Endothelial cell of umbilical vein (primary cell): ENCODE results near the gene CFAP61. TPM values are rescaled to one million over a fixed set of nuclear protein-coding genes. Genes with fewer than 3 reads are reported as not detected.

ENCODE experiments used
- BruUV-seq: library from RNA; stranded (reverse); fragments of 400-500 nt; replicated peaks from 2 replicates; lab custom pipeline; 2021; lab: Mats Ljungman, UMichigan
- CTCF ChIA-PET: fragments of 300-600, 350-600 bp; sonication (Branson Sonifier 250); formaldehyde crosslinking; loops from one replicate; lab custom pipeline; 2021; ENCODE audit warnings: antibody characterized with exemption, inconsistent platforms; lab: Charles Lee
- POLR2A ChIA-PET: fragments of 300-600, 350-600 bp; sonication (Branson Sonifier 250); formaldehyde crosslinking; loops from one replicate; lab custom pipeline; 2021; ENCODE audit warnings: antibody characterized with exemption, inconsistent platforms; lab: Charles Lee
- DNase-seq: peaks from one replicate; pipeline ENCODE4 v3.0.0-alpha.2; 2011; ENCODE audit warnings: low read depth, low spot score
- FAIRE-seq: peaks from 2 replicates; lab custom pipeline; 2011; peaks lifted over from hg19 to GRCh38; lab: Jason Lieb, UNC
- H2AFZ ChIP-seq: 2 replicates; pipeline ENCODE4 v1.6.0; 2012; ENCODE audit warnings: low read depth, low read length, control low read depth, inconsistent platforms
- H3K27ac ChIP-seq: 2 replicates; pipeline ENCODE4 v1.5.1; 2011; ENCODE audit warnings: low read depth, mild to moderate bottlenecking, control low read depth, low read length, moderate library complexity; ENCODE audit not compliant: insufficient read depth
- H3K27me3 ChIP-seq, 2 experiments: 2 replicates each; pipeline versions ENCODE4 v1.6.0 to v1.6.1; 2011; ENCODE audit warnings: low read length in 2 of 2, mixed read lengths in 1 of 2; ENCODE audit not compliant: control insufficient read depth in 2 of 2, insufficient read depth in 2 of 2
- H3K36me3 ChIP-seq, 2 experiments: 2 replicates in 1 of 2; 3 replicates in 1 of 2; pipeline ENCODE4 v1.5.1; 2011; ENCODE audit warnings: low read length in 2 of 2, mild to moderate bottlenecking in 1 of 2, moderate library complexity in 1 of 2; ENCODE audit not compliant: control insufficient read depth in 2 of 2, insufficient read depth in 2 of 2; ENCODE audit errors: extremely low read depth in 1 of 2
- H3K4me1 ChIP-seq: 3 replicates; pipeline ENCODE4 v1.5.1; 2011; ENCODE audit warnings: mild to moderate bottlenecking, low read length; ENCODE audit not compliant: control insufficient read depth, insufficient read depth; ENCODE audit errors: extremely low read depth
- H3K4me2 ChIP-seq: 2 replicates; pipeline ENCODE4 v1.6.1; 2011; ENCODE audit warnings: low read length, control low read depth, mixed read lengths; ENCODE audit not compliant: insufficient read depth
- H3K4me3 ChIP-seq, 3 experiments: fragments of 200-600 bp in 1 of 3; sonication (generic), shearing (Covaris generic) in 1 of 3; replicated peaks in 1 of 3; 2 replicates each; pipeline ENCODE4 v1.5.1; 2011 to 2016; ENCODE audit warnings: control low read depth in 3 of 3, low read length in 3 of 3, mild to moderate bottlenecking in 2 of 3, inconsistent platforms in 1 of 3, low read depth in 1 of 3, moderate library complexity in 1 of 3; ENCODE audit not compliant: insufficient read depth in 1 of 3
- H3K79me2 ChIP-seq: 2 replicates; pipeline ENCODE4 v1.6.0; 2012; ENCODE audit warnings: low read length, inconsistent platforms; ENCODE audit not compliant: control insufficient read depth, insufficient read depth
- H3K9ac ChIP-seq: replicated peaks from 2 replicates; pipeline ENCODE3; 2011; ENCODE audit warnings: low read length, control low read depth; ENCODE audit not compliant: insufficient read depth; ENCODE audit errors: extremely low read depth
- H3K9me1 ChIP-seq: replicated peaks from 3 replicates; pipeline ENCODE4 v1.6.0; 2011; ENCODE audit warnings: mild to moderate bottlenecking, low read length; ENCODE audit not compliant: control insufficient read depth, insufficient read depth; ENCODE audit errors: extremely low read depth
- H3K9me3 ChIP-seq: replicated peaks from 2 replicates; pipeline ENCODE4 v1.5.1; 2012; ENCODE audit warnings: low read length, inconsistent platforms; ENCODE audit not compliant: control insufficient read depth, insufficient read depth
- H4K20me1 ChIP-seq: replicated peaks from 2 replicates; pipeline ENCODE3; 2011; ENCODE audit warnings: mild to moderate bottlenecking, low read length; ENCODE audit not compliant: control insufficient read depth, insufficient read depth; ENCODE audit errors: extremely low read depth
- CTCF ChIP-seq, 2 donors: IDR thresholded peaks; 1 replicate in 1 of 2; 2 replicates in 1 of 2; pipeline ENCODE4 v1.5.1; 2011; ENCODE audit warnings: low read length in 2 of 2, mild to moderate bottlenecking in 2 of 2, moderate library complexity in 2 of 2, control low read depth in 1 of 2, inconsistent platforms in 1 of 2, low read depth in 1 of 2; ENCODE audit not compliant: insufficient read depth in 1 of 2; ENCODE audit errors: extremely low read depth in 1 of 2
- EZH2 ChIP-seq: IDR thresholded peaks from 2 replicates; pipeline ENCODE4 v1.6.1; 2012; ENCODE audit warnings: borderline replicate concordance, low read depth, mild to moderate bottlenecking, moderate library complexity, low read length, inconsistent platforms; ENCODE audit not compliant: severe bottlenecking
- FOS ChIP-seq: IDR thresholded peaks from 2 replicates; pipeline ENCODE4 v1.6.1; 2011; ENCODE audit warnings: mild to moderate bottlenecking, low read length, moderate library complexity, borderline replicate concordance; ENCODE audit not compliant: insufficient read depth
- GATA2 ChIP-seq: IDR thresholded peaks from 2 replicates; pipeline ENCODE4 v1.7.0; 2011; ENCODE audit warnings: low read depth, mild to moderate bottlenecking, moderate library complexity, mixed read lengths, low read length; ENCODE audit not compliant: insufficient read length, insufficient read depth
- JUN ChIP-seq: IDR thresholded peaks from 2 replicates; pipeline ENCODE4 v1.6.1; 2011; ENCODE audit warnings: borderline replicate concordance, low read depth; ENCODE audit not compliant: insufficient read length, insufficient read depth
- MAX ChIP-seq: IDR thresholded peaks from 2 replicates; pipeline ENCODE4 v1.6.1; 2011; ENCODE audit not compliant: insufficient read depth, insufficient read length
- MYC ChIP-seq: IDR thresholded peaks from one replicate; pipeline ENCODE4 v1.6.1; 2011; ENCODE audit warnings: mild to moderate bottlenecking, low read depth, low read length
- POLR2A ChIP-seq: IDR thresholded peaks from 2 replicates; pipeline ENCODE4 v1.6.1; 2012; ENCODE audit warnings: low read depth, mild to moderate bottlenecking, control low read depth, low read length
- POLR2AphosphoS5 ChIP-seq: IDR thresholded peaks from 2 replicates; pipeline ENCODE4 v1.6.1; 2012; ENCODE audit warnings: low read depth, mild to moderate bottlenecking, control low read depth, low read length, moderate library complexity; ENCODE audit not compliant: insufficient read depth
- dilution Hi-C: fragments of 300-500 bp; cut with MboI; formaldehyde crosslinking; loops from one replicate; pipeline ENCODE4 v1.15.0; 2019; ENCODE audit warnings: low sequenced_read_pairs; ENCODE audit not compliant: extremely low pct_ligation_motif_present
- intact Hi-C: fragments of 100-400 bp; cut with micrococcal nuclease; formaldehyde crosslinking; loops from one replicate; pipeline ENCODE4 v1.10.0; 2022
- polyA plus RNA-seq, 4 experiments: library from polyadenylated mRNA; depleted of rRNA in 3 of 4; stranded (reverse) in 3 of 4; unstranded in 1 of 4; fragments of >200 nt; gene quantifications; 2 replicates each; pipeline versions ENCODE4 v1.2.1 to v1.2.3, GENCODE V29; 2011 to 2012; ENCODE audit warnings: missing spikeins in 1 of 4
- total RNA-seq: library from RNA; stranded (reverse); gene quantifications from 2 replicates; pipeline ENCODE4 v1.2.3, GENCODE V29; 2021

The CFAP61 gene
- total and polyA plus RNA-seq, 2 donors (not counting 3 experiments of a cell fraction or from before 2014, with no cell fraction given), result not detected

DNA sequence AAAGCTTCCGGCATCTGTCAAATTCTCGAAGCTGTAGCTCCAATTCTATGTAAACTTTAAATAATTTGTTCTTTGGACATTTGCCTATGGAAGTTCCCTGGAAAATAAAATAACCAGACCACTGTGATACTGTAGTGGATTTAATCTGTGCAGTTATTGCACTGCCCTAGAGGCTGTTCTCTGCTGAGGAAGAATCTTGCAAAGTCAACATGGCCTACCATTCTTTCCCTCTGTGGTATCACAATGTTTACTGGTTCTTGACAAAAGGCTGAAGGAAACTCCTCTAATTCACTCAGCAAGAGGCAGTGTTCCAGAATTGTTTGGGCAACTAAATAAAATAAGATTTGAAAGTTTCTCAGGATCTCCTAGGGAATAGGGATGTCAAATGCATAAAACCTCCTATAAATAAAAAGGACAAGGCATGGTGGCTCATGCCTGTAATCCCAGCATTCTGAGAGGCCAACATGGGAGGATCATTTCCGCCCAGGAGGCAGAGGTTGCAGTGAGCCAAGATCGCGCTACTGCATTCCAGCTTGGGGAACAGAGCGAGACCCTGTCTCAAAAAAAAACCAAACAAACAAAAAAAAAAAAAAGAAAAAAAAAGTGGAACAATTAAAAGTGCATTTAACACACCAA is 12.5 kb upstream of the CFAP61 start:
- DNase-seq (no peak), FAIRE-seq (no peak)
- no peak for TF ChIP-seq POLR2A
- TF ChIP-seq EZH2, result no peak
- no peak for TF ChIP-seq GATA2
- no peak for TF ChIP-seq CTCF (IDR thresholded peaks at IDR 0.05; ENCODE audit: extremely low read depth in 1 of 2, insufficient read depth in 1 of 2, low read depth in 1 of 2, low read length in 2 of 2)
- TF ChIP-seq JUN, result no peak
- TF ChIP-seq FOS, result no peak
- TF ChIP-seq MYC, result no peak
- no peak for TF ChIP-seq POLR2AphosphoS5
- no peak for TF ChIP-seq MAX
- Histone ChIP-seq H3K36me3 (peaks cover 33 to 42% of the 10 kb centered on the region in 2 experiments), H3K27ac (no peak overlapping the region), H3K4me1 (peaks cover 19% of the 10 kb centered on the region), H3K4me2 (no peak overlapping the region), H3K79me2 (no peaks in the 10 kb centered on the region), H3K9me3 (no peaks in the 10 kb centered on the region), H2AFZ (no peak overlapping the region), H4K20me1 (no peaks in the 10 kb centered on the region), H3K9ac (no peak overlapping the region), H3K9me1 (no peaks in the 10 kb centered on the region), H3K4me3 (no peak overlapping the region), H3K27me3 (no peaks in the 10 kb centered on the region)
- ChIA-PET CTCF (interaction anchor here (1.0 kb wide), 1 partner anchor 12 kb away, joined by 3 read pairs; the partner anchor contains the start of genes CFAP61 and CRNKL1), POLR2A (no interaction called here)
- dilution Hi-C loops, result no loop called here
- no TSS peak for BruUV-seq
- intact Hi-C loops, result no loop called here
